ENCODE measurements around the gene PLPPR5. TPM values are rescaled to one million over a fixed set of nuclear protein-coding genes. Genes with fewer than 3 reads are reported as not detected.

The PLPPR5 gene
- total and polyA plus RNA-seq, 9 of the 15 experiments (the other 6 are each of a cell fraction or from before 2014, with no cell fraction given): not detected

DNA sequence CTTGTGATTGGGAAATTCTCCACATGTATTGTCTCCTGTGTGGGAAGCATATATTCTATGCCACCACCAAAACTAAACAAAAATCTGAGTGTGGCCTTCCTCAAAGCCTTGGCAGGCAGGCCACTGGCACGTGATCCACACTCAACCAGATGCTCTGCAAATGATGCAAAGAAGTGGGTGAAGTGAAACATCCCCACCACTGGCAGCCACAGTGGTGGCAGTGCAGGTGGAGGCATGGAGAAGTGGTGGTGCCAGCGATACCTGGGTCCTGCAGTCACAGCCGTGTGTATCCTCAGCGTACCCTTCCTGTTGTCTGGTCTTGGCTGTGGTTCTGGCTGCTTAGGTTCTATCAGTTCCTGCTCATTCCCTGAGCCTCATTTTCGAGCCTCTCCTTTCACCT is 65.2 kb downstream of the PLPPR5 start:
- in situ Hi-C loops (cut with MboI) (no loop called here), intact Hi-C loops (cut with micrococcal nuclease) (no loop called here)
- ATAC-seq: no peak
- Histone ChIP-seq H3K27ac (ENCODE audit: extremely low read depth, low read depth, low read length) (no peak overlapping the region), H3K9me3 (replicated peaks; ENCODE audit: control insufficient read depth, insufficient read depth, low read depth, low read length) (no peaks in the 10 kb centered on the region), H3K36me3 (ENCODE audit: control insufficient read depth, insufficient read depth, low read length) (no peaks in the 10 kb centered on the region), H3K9ac (ENCODE audit: insufficient read depth in 1 of 2, low read depth in 2 of 2, low read length in 2 of 2) (no peak overlapping the region), H4K20me1 (replicated peaks; ENCODE audit: control insufficient read depth, insufficient read depth, low read length) (no peaks in the 10 kb centered on the region), H3K4me3 (no peak overlapping the region), H3K9me1 (ENCODE audit: control insufficient read depth, insufficient read depth, low read length) (no peaks in the 10 kb centered on the region), H3K79me2 (ENCODE audit: control insufficient read depth, insufficient read depth, low read length) (no peaks in the 10 kb centered on the region), H2AFZ (ENCODE audit: low read depth, low read length) (no peak overlapping the region), H3K27me3 (ENCODE audit: control insufficient read depth in 2 of 2, insufficient read depth in 2 of 2, low read length in 2 of 2) (no peaks in the 10 kb centered on the region), H3K4me2 (ENCODE audit: insufficient read depth, low read length) (no peak overlapping the region), H3K4me1 (replicated peaks in 1 of 2; ENCODE audit: control insufficient read depth in 2 of 2, insufficient read depth in 2 of 2, low read length in 2 of 2) (no peaks in the 10 kb centered on the region)
- no peak for FAIRE-seq
- DNase-seq (ENCODE audit: extremely low read depth in 1 of 4, low spot score in 3 of 4): no peak
- CTCF ChIA-PET (ENCODE audit: low intra/inter-chr PET ratio): no interaction called here
- WGBS (ENCODE audit: insufficient coverage, low coverage, missing lambda C conversion rate): 3% methylated on average over 5 of the region's 5 CpGs
- BruUV-seq (replicated peaks): no TSS peak
- POLR2A ChIA-PET: no interaction called here
- TF ChIP-seq ZNF764 (CRISPR knock-in tag; IDR thresholded peaks at IDR 0.05; ENCODE audit: low read depth) (no peak), PTTG1 (tag; IDR thresholded peaks at IDR 0.05; ENCODE audit: low read depth) (no peak), CSDE1 (IDR thresholded peaks at IDR 0.05) (no peak), HNRNPUL1 (IDR thresholded peaks at IDR 0.05; ENCODE audit: low read length) (no peak), NR2C2 (CRISPR knock-in tag; IDR thresholded peaks at IDR 0.05) (no peak), NR2C2 (tag; IDR thresholded peaks at IDR 0.05) (no peak), AFF4 (CRISPR knock-in tag; IDR thresholded peaks at IDR 0.05) (no peak), RBM25 (IDR thresholded peaks at IDR 0.05; ENCODE audit: low read depth, low read length, severe bottlenecking) (no peak), MBD2 (IDR thresholded peaks at IDR 0.05; ENCODE audit: borderline replicate concordance, low read depth) (no peak), DLX4 (CRISPR knock-in tag; IDR thresholded peaks at IDR 0.05) (no peak), RERE (CRISPR knock-in tag; IDR thresholded peaks at IDR 0.05; ENCODE audit: borderline replicate concordance) (no peak), RBBP5 (IDR thresholded peaks at IDR 0.05; ENCODE audit: borderline replicate concordance, insufficient read depth, low read length, poor library complexity, severe bottlenecking) (no peak)
